Right lobe of liver (tissue), 6 donors: Measurements from ENCODE around the gene ZNF311. TPM values are rescaled to one million over a fixed set of nuclear protein-coding genes. Genes with fewer than 3 reads are reported as not detected.

Experiments
- ATAC-seq, 4 donors: fragments of 200-7000 bp; cut with Tn5 transposase; one replicate each; pipeline ENCODE4 v1.9.1; 2020; ENCODE audit warnings: mild to moderate bottlenecking in 4 of 4, moderate library complexity in 4 of 4
- DNase-seq, 3 donors: peaks; one replicate each; pipeline ENCODE4 v3.0.0-alpha.2; 2020
- H3K27ac ChIP-seq, 3 donors: fragments of 200-600 bp; one replicate each; pipeline ENCODE4 v1.8.0; 2022
- H3K27me3 ChIP-seq, 2 donors: fragments of 200-600 bp; one replicate each; pipeline ENCODE4 v1.8.0; 2022
- H3K36me3 ChIP-seq, 4 donors: fragments of 200-600 bp; sonication (generic) in 1 of 4; one replicate each; pipeline versions ENCODE4 v1.5.1 to v1.8.0; 2017 to 2022; ENCODE audit warnings: control low read depth in 1 of 4
- H3K4me1 ChIP-seq, 4 donors: fragments of 200-600 bp; sonication (generic) in 1 of 4; one replicate each; pipeline versions ENCODE4 v1.5.1 to v1.8.0; 2017 to 2022; ENCODE audit warnings: control low read depth in 1 of 4
- H3K4me3 ChIP-seq, 3 donors: fragments of 200-600 bp; one replicate each; pipeline ENCODE4 v1.8.0; 2022
- H3K9me3 ChIP-seq, 4 donors: fragments of 200-600 bp; sonication (generic) in 1 of 4; one replicate each; pipeline versions ENCODE4 v1.5.1 to v1.8.0; 2017 to 2022; ENCODE audit warnings: control low read depth in 1 of 4
- POLR2A ChIP-seq: fragments of 450-650 bp; IDR thresholded peaks from one replicate; pipeline ENCODE4 v1.6.1; 2017; ENCODE audit warnings: antibody characterized with exemption, mild to moderate bottlenecking
- WGBS: methylation state at CpG from one replicate; pipeline ENCODE4 v1.1.6; 2018; ENCODE audit warnings: low coverage, low lambda C conversion rate; ENCODE audit not compliant: insufficient coverage; ENCODE audit errors: missing lambda C conversion rate; 5-methylcytosine and 5-hydroxymethylcytosine counted together
- intact Hi-C, 2 donors: fragments of 100-400 bp; cut with DNase I; formaldehyde crosslinking; loops; one replicate each; pipeline versions ENCODE4 v1.11.2 to v1.14.1; 2022
- total RNA-seq, 6 experiments: library from RNA; depleted of rRNA in 2 of 6; stranded (reverse); fragments of >200 nt in 2 of 6; fragmentation: NEBNext Ultra II Directional in 3 of 6; extraction: Animal tissue kit (Norgen Biotek cat#: 25700) in 3 of 6; gene quantifications; one replicate each; pipeline versions ENCODE4 v1.1.0 to v1.2.4, GENCODE V29; 2016 to 2023
- TF ChIP-seq, protein P1 (sequence below), 4 donors: fragments of 200-600 bp in 3 of 4; fragments of 450-650 bp in 1 of 4; IDR thresholded peaks; one replicate each; pipeline versions ENCODE4 v1.5.1 to v1.8.0; 2016 to 2022; ENCODE audit warnings: antibody characterized with exemption in 4 of 4, mild to moderate bottlenecking in 2 of 4
- donor health status: DM: no; HTN: yes; CAD: no.
- donor health status: DM: no; HTN: no; CAD: no.
- donor health status: DM: no; HTN: no; CAD: no.
- donor health status: DM: no; HTN: yes; CAD: no.
- donor health status: DM: no; HTN: yes; CAD: no.

ZNF311 gene
- total RNA-seq, 6 experiments from 2014 or later: 0.18 to 0.62 (median 0.41) TPM

DNA sequence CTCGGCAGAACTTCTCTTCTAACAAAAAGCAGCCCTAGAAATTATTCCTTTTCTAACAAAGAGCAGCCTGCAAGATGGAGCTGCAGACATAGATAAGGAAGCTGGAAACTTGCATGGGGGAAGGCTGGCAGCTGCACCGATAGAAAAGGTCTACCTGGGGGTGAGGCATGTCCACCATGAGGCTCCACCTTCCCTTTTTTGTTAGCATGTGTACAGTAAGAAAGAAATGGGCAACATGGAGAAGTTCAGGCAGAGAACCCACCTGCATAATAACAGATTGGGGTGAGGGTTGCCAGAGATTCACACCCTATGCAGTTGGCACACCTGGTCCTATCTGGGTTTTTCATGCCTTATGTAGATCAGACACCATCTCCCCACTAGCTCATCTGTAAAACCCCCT, 25.4 kb downstream of the ZNF311 start:
- peaks cover 0 to 15% (median 2%) of the 10 kb centered on the region in 4 donors for H3K4me1 ChIP-seq
- TF ChIP-seq, protein P1, sequence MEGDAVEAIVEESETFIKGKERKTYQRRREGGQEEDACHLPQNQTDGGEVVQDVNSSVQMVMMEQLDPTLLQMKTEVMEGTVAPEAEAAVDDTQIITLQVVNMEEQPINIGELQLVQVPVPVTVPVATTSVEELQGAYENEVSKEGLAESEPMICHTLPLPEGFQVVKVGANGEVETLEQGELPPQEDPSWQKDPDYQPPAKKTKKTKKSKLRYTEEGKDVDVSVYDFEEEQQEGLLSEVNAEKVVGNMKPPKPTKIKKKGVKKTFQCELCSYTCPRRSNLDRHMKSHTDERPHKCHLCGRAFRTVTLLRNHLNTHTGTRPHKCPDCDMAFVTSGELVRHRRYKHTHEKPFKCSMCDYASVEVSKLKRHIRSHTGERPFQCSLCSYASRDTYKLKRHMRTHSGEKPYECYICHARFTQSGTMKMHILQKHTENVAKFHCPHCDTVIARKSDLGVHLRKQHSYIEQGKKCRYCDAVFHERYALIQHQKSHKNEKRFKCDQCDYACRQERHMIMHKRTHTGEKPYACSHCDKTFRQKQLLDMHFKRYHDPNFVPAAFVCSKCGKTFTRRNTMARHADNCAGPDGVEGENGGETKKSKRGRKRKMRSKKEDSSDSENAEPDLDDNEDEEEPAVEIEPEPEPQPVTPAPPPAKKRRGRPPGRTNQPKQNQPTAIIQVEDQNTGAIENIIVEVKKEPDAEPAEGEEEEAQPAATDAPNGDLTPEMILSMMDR (IDR thresholded peaks at IDR 0.05): no peak
- no peak for TF ChIP-seq POLR2A
- no peak for ATAC-seq
- no peaks in the 10 kb centered on the region for H3K36me3 ChIP-seq
- no peak overlapping the region for H3K4me3 ChIP-seq
- no peaks in the 10 kb centered on the region for H3K27me3 ChIP-seq
- no peak overlapping the region for H3K27ac ChIP-seq
- WGBS: 39% methylated on average over 2 of the region's 2 CpGs
- intact Hi-C loops: no loop called here
- no peaks in the 10 kb centered on the region for H3K9me3 ChIP-seq
- DNase-seq: no peak

DNA sequence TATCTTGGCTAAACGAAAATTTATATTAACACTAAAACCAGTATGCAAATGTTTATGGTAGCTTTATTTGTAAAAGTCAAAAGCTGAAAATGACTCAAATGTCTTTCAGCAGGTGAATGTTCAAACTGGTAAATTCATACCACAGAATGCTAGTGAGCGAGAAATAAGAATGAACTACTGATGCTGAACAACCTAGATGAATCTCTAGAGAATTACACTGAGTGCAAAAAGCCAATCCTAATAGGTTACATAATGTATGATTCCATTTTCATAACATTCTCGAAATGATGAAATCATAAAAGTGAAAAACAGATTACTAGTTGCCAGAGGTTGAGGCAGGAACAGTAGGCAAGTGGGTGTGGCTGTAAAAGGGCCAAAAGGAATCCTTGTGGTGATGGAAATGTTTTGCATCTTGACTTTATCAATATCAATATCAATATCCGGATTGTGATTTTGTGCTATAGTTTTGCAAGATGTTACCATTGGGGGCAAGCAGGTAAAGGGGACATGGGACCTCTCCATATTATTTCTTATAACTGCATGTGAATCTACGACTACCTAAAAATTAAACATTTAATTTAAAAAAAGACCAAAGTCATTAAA, 26.1 kb downstream of the ZNF311 start:
- Histone ChIP-seq H3K9me3 (no peaks in the 10 kb centered on the region), H3K27me3 (no peaks in the 10 kb centered on the region), H3K4me3 (no peak overlapping the region), H3K36me3 (no peaks in the 10 kb centered on the region), H3K4me1 (peaks cover 0 to 15% (median 2%) of the 10 kb centered on the region in 4 donors), H3K27ac (no peak overlapping the region)
- no peak for ATAC-seq
- intact Hi-C loops: no loop called here
- no peak for DNase-seq
- WGBS: 72% methylated on average over 5 of the region's 5 CpGs
- TF ChIP-seq, protein P1 (IDR thresholded peaks at IDR 0.05): no peak
- no peak for TF ChIP-seq POLR2A

DNA sequence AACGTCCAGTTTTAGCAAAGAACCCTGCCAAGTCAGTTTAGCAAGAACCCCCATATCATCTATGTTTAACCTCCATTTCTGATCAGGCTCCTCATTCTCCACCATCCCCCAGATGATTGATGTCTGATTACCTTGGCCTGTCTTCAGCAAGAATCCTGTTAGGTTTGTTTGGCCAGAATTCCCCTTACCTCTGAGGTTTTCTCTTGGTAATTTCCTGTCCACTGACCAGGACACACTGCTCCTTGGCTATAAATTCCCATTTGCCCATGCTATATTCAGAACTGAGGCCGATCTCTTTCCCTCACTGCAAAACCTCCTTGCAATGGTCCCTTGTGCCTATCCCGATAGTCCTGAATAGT, 27.0 kb downstream of the ZNF311 start:
- WGBS: 63% methylated on average over 3 of the region's 3 CpGs
- Histone ChIP-seq H3K27ac (peak overlapping the region in 1 of 3 donors; percentile 5), H3K9me3 (no peaks in the 10 kb centered on the region), H3K36me3 (no peaks in the 10 kb centered on the region), H3K4me1 (peaks cover 0 to 12% (median 2%) of the 10 kb centered on the region in 4 donors), H3K4me3 (no peak overlapping the region), H3K27me3 (no peaks in the 10 kb centered on the region)
- intact Hi-C loops: no loop called here
- no peak for ATAC-seq
- TF ChIP-seq, protein P1 (IDR thresholded peaks at IDR 0.05): no peak
- no peak for TF ChIP-seq POLR2A
- no peak for DNase-seq

DNA sequence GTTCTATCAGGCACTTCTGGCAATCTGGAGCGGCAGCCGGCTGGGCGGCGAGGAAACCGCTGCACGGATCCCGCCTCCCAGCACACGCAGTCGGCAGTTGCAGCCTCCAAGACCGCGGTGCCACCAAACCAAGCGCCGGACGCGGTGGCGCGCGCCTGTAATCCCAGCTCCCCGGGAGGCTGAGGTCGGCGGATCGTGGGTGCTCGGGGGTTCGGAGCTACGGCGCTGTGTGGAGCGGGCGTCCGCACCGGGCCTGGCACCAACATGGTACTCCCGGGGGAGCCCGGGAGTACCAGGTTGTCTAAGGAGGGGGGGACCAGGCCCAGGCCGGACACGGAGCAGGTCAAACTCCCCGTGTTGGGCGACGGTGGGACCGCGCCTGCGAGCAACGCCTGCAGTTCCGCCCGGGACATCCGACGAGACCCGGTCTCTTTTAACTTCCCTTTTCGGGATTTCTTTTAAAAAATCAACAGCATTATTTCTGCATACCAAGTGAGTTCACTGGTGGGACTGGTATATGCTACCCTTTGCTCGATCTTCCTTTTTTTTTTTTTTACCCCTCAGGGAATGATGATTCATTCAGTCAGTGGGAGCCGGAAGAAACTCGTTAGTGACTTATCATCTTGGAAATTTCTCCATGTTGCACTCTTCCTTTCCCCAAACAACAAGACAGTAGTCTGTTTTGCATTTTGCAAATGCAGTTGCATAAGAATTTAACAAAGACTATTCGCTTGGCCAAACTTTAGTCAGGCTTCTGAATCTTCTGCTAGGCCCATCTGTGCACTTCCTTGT, 27.6 kb downstream of the ZNF311 start:
- DNase-seq (peak in 1 of 3 donors; percentile 34), ATAC-seq (peak in 1 of 4 donors; percentile 18)
- TF ChIP-seq, protein P1 (IDR thresholded peaks at IDR 0.05): no peak
- TF ChIP-seq POLR2A: no peak
- intact Hi-C loops: no loop called here
- Histone ChIP-seq H3K4me1 (peaks cover 0 to 7% (median 0%) of the 10 kb centered on the region in 4 donors), H3K36me3 (no peaks in the 10 kb centered on the region), H3K9me3 (no peaks in the 10 kb centered on the region), H3K4me3 (peak overlapping the region in 1 of 3 donors; percentile 23), H3K27me3 (no peaks in the 10 kb centered on the region), H3K27ac (peak overlapping the region in 2 of 3 donors; percentile 8 to 35)
- 41% methylated on average over 6 of the region's 51 CpGs for WGBS
